ENCODE measurements around the gene MGLL. TPM values are rescaled to one million over a fixed set of nuclear protein-coding genes. Genes with fewer than 3 reads are reported as not detected.

Gene MGLL
- total and polyA plus RNA-seq, 9 of the 15 experiments (the other 6 are each of a cell fraction or from before 2014, with no cell fraction given) = 0.12 to 0.32 (median 0.18) TPM; not detected in 6

- BruUV-seq (replicated peaks) = no TSS peak
- Histone ChIP-seq H3K4me3 (no peak overlapping the region), H3K79me2 (ENCODE audit: control insufficient read depth, insufficient read depth, low read length) (no peaks in the 10 kb centered on the region), H3K27ac (ENCODE audit: extremely low read depth, low read depth, low read length) (no peak overlapping the region), H4K20me1 (replicated peaks; ENCODE audit: control insufficient read depth, insufficient read depth, low read length) (no peaks in the 10 kb centered on the region), H3K9me3 (replicated peaks; ENCODE audit: control insufficient read depth, insufficient read depth, low read depth, low read length) (no peaks in the 10 kb centered on the region), H3K9ac (ENCODE audit: insufficient read depth in 1 of 2, low read depth in 2 of 2, low read length in 2 of 2) (no peak overlapping the region), H3K36me3 (ENCODE audit: control insufficient read depth, insufficient read depth, low read length) (peaks cover 49% of the 10 kb centered on the region; the same call in 1 of the 3 replicates), H3K4me1 (replicated peaks in 1 of 2; ENCODE audit: control insufficient read depth in 2 of 2, insufficient read depth in 2 of 2, low read length in 2 of 2) (no peaks in the 10 kb centered on the region; a peak in 1 of 5 replicates), H3K9me1 (ENCODE audit: control insufficient read depth, insufficient read depth, low read length) (no peaks in the 10 kb centered on the region), H3K27me3 (ENCODE audit: control insufficient read depth in 2 of 2, insufficient read depth in 2 of 2, low read length in 2 of 2) (no peaks in the 10 kb centered on the region), H3K4me2 (ENCODE audit: insufficient read depth, low read length) (no peak overlapping the region), H2AFZ (ENCODE audit: low read depth, low read length) (no peak overlapping the region)
- no peak for DNase-seq (ENCODE audit: extremely low read depth in 1 of 4, low spot score in 3 of 4)
- ChIA-PET POLR2A (no interaction called here), CTCF (ENCODE audit: low intra/inter-chr PET ratio) (no interaction called here)
- intact Hi-C loops (cut with micrococcal nuclease) = no loop called here
- ATAC-seq = no peak
- FAIRE-seq = no peak
- no peak for TF ChIP-seq ZNF3 (CRISPR knock-in tag; IDR thresholded peaks at IDR 0.05)
- no peak for TF ChIP-seq MXD1 (CRISPR knock-in tag; IDR thresholded peaks at IDR 0.05; ENCODE audit: borderline replicate concordance, poor library complexity, severe bottlenecking)
- TF ChIP-seq PHTF2 (CRISPR knock-in tag; IDR thresholded peaks at IDR 0.05) = no peak
- TF ChIP-seq ETS2 (tag; IDR thresholded peaks at IDR 0.05; ENCODE audit: borderline replicate concordance, poor library complexity, severe bottlenecking) = no peak
- no peak for TF ChIP-seq E2F4 (CRISPR knock-in tag; IDR thresholded peaks at IDR 0.05; ENCODE audit: low read depth)
- no peak for TF ChIP-seq TAF15 (IDR thresholded peaks at IDR 0.05; ENCODE audit: low read depth, low read length)
- no peak for TF ChIP-seq FOXP4 (CRISPR knock-in tag; IDR thresholded peaks at IDR 0.05; ENCODE audit: borderline replicate concordance)
- TF ChIP-seq ZNF354B (CRISPR knock-in tag; IDR thresholded peaks at IDR 0.05) = no peak
- TF ChIP-seq HMG20B (CRISPR knock-in tag; IDR thresholded peaks at IDR 0.05) = no peak
- no peak for TF ChIP-seq DDX20 (tag; IDR thresholded peaks at IDR 0.05; ENCODE audit: low read depth)
- no peak for TF ChIP-seq SP2 (IDR thresholded peaks at IDR 0.05; ENCODE audit: extremely low read depth, low read depth, low read length, poor library complexity, severe bottlenecking)
- no peak for TF ChIP-seq ZBTB11 (CRISPR knock-in tag; IDR thresholded peaks at IDR 0.05)
- TF ChIP-seq POLR2AphosphoS5 (IDR thresholded peaks at IDR 0.05; ENCODE audit: control insufficient read depth, insufficient read depth, low read depth, low read length) = no peak
- 79% methylated on average over 6 of the region's 11 CpGs for WGBS (ENCODE audit: insufficient coverage, low coverage, missing lambda C conversion rate)
- in situ Hi-C loops (cut with MboI) = no loop called here
These were observed 160.3 kb downstream of the MGLL start for GRCh38 chr3:127662001-127662469.
